Pancreas (tissue), 10 donors: ENCODE results near the gene MBD3L4. TPM values are rescaled to one million over a fixed set of nuclear protein-coding genes. Genes with fewer than 3 reads are reported as not detected.
"Not testable (repeated sequence)": the region's sequence is repeated elsewhere in the genome, so short reads cannot be mapped to it uniquely, and the experiment has no call there.

Experiments used
- ATAC-seq, 4 donors: fragments of 200-7000 bp; cut with Tn5 transposase; one replicate each; pipeline versions ENCODE4 v1.8.0 to v1.9.1; 2020; ENCODE audit warnings: mild to moderate bottlenecking in 4 of 4, moderate library complexity in 4 of 4
- DNase-seq, 6 donors: peaks; one replicate each; pipeline ENCODE4 v3.0.0-alpha.2; 2020
- FAIRE-seq: peaks from 2 replicates; lab custom pipeline; 2012; peaks lifted over from hg19 to GRCh38; lab: Jason Lieb, UNC
- H3K27ac ChIP-seq, 4 donors: fragments of 200-600 bp; sonication (generic); 1 replicate in 3 of 4; 2 replicates in 1 of 4; pipeline versions ENCODE4 v1.5.0 to v1.8.0; 2020
- H3K27me3 ChIP-seq, 4 donors: fragments of 200-600 bp; one replicate each; pipeline ENCODE4 v1.8.0; 2021
- H3K36me3 ChIP-seq, 3 donors: fragments of 200-600 bp; sonication (generic) in 1 of 3; one replicate each; pipeline versions ENCODE4 v1.5.0 to v1.8.0; 2020 to 2021
- H3K4me1 ChIP-seq, 3 donors: fragments of 200-600 bp; one replicate each; pipeline ENCODE4 v1.8.0; 2021
- H3K4me3 ChIP-seq, 4 donors: fragments of 200-600 bp; sonication (generic) in 2 of 4; one replicate each; pipeline versions ENCODE4 v1.5.0 to v1.8.0; 2020 to 2021
- H3K9me3 ChIP-seq, 4 donors: fragments of 200-600 bp; one replicate each; pipeline ENCODE4 v1.8.0; 2021
- WGBS, 2 donors: extraction: QIAGEN DNeasy Blood & Tissue Kit; methylation state at CpG; one replicate each; pipeline ENCODE4 v1.1.7; 2013; 5-methylcytosine and 5-hydroxymethylcytosine counted together
- intact Hi-C, 3 donors: fragments of 100-400 bp; cut with DNase I; formaldehyde crosslinking; loops; one replicate each; pipeline versions ENCODE4 v1.11.1 to v1.14.2; 2022
- polyA plus RNA-seq, 2 donors: library from polyadenylated mRNA; stranded (reverse); fragments of 200-250 nt; gene quantifications; one replicate each; pipeline ENCODE4 v1.2.3, GENCODE V29; 2013
- total RNA-seq, 6 donors: library from RNA; stranded (reverse); fragmentation: NEBNext Ultra II Directional in 4 of 6; extraction: Animal tissue kit (Norgen Biotek cat#: 25700) in 4 of 6; gene quantifications; one replicate each; pipeline versions ENCODE4 v1.2.1 to v1.2.4, GENCODE V29; 2021 to 2023
- donor health status: healthy with polysubstance abuse.
- donor health status: DM: no; HTN: no; CAD: no; lungs with moderate emphysema.
- donor health status: DM: no; HTN: no; CAD: no.
- donor health status: control.
- donor health status: control.
- donor health status: Bipolar disorder and iron deficiency.
- donor health status: DM: yes; HTN: yes; CAD: no.
- donor health status: DM: no; HTN: no; CAD: no.
- donor health status: DM: no; HTN: no; CAD: no.
- donor health status: DM: yes; HTN: yes; CAD: no.

The MBD3L4 gene
- total and polyA plus RNA-seq, 8 donors: not detected

DNA sequence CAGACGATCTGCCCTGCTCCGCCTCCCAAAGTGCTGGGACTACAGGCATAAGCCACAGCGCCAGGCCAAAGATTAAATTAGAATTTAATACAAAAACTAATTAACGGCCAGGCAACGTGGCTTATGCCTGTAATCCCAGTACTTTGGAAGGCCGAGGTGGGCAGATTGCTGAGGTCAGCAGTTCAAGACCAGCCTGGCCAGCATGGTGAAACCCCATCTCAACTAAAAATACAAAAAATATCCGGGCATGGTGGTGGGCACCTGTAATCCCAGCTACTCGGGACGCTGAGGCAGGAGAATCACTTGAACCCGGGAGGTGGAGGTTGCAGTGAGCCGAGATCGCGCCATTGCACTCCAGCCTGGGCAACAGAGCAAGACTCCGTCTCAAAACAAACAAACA lies 15.7 kb upstream of the MBD3L4 start:
- H3K4me1 ChIP-seq, DNase-seq, intact Hi-C loops, H3K4me3 ChIP-seq, H3K9me3 ChIP-seq, H3K27ac ChIP-seq, H3K27me3 ChIP-seq, ATAC-seq, FAIRE-seq, H3K36me3 ChIP-seq: not testable (repeated sequence)
- WGBS, 2 donors: 80 to 86% methylated on average over 12 of the region's 14 CpGs

DNA sequence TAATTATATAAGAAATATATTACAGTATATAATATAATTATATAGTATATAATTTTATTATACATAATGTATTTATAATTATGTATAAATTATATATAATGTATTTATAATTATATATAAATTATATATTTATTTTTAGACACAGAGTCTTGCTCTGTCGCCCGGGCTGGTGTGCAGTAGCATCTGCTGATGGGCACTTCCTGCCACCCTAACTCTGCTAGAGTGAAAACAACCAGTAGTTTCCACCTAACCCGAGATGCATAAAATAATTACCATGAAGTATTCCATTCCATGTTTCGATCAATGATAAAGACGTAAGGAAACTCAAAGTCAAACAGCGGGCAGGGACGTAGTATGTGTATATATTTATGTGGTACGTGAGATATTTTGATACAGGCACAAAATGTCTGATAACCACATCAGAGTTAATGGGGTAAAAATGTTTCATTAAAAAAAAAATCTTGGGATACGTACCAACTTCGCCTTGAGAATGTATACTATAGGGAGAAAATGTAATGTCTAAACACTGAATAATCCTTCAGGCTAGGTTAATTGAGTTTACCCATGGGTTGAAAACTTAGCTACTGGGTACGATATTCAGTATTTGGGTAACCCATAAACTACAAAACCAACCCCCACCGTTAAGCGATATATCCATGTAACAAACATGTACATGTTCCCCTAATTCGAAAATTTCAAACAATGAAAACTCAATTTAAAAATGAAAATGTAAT lies 14.8 kb upstream of the MBD3L4 start:
- ATAC-seq, H3K27me3 ChIP-seq, H3K36me3 ChIP-seq, H3K27ac ChIP-seq, H3K4me1 ChIP-seq, H3K4me3 ChIP-seq, H3K9me3 ChIP-seq, intact Hi-C loops, DNase-seq: not testable (repeated sequence)
- peak; percentile 41 for FAIRE-seq
- WGBS, 2 donors: 90 to 98% methylated on average over 8 to 12 of the region's 14 CpGs

DNA sequence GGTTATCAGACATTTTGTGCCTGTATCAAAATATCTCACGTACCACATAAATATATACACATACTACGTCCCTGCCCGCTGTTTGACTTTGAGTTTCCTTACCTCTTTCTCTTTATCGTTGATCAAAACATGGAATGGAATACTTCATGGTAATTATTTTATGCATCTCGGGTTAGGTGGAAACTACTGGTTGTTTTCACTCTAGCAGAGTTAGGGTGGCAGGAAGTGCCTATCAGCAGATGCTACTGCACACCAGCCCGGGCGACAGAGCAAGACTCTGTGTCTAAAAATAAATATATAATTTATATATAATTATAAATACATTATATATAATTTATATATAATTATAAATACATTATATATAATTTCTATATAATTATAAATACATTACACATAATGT lies 12.9 kb upstream of the MBD3L4 start:
- DNase-seq, FAIRE-seq, H3K27me3 ChIP-seq, H3K9me3 ChIP-seq, H3K27ac ChIP-seq, ATAC-seq, H3K4me3 ChIP-seq, H3K4me1 ChIP-seq, H3K36me3 ChIP-seq, intact Hi-C loops: not testable (repeated sequence)
- 87 to 89% methylated on average over 7 of the region's 7 CpGs for WGBS, 2 donors

DNA sequence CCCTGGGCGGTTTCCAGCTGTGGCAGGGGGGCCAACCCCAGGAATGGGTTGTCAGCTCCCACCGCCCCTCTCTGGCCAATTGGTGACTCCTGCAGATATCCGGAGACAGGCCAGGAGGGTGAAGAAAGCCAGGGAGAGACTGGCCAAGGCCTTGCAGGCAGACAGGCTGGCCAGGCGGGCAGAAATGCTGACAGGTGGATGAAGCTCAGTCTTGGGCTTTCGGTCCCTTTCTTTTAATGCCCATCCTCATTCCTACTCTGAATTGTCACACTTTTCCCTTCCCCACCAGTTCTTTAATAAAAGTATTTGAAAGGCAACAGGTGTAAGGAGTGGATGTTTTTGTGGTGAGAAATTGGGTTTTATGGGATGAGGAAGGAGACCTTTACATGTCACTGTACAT lies 11.4 kb upstream of the MBD3L4 start:
- H3K27ac ChIP-seq, H3K9me3 ChIP-seq, DNase-seq, H3K4me1 ChIP-seq, H3K27me3 ChIP-seq, intact Hi-C loops, FAIRE-seq, ATAC-seq, H3K36me3 ChIP-seq, H3K4me3 ChIP-seq: not testable (repeated sequence)
- WGBS, 2 donors: 77 to 93% methylated on average over 2 of the region's 5 CpGs

DNA sequence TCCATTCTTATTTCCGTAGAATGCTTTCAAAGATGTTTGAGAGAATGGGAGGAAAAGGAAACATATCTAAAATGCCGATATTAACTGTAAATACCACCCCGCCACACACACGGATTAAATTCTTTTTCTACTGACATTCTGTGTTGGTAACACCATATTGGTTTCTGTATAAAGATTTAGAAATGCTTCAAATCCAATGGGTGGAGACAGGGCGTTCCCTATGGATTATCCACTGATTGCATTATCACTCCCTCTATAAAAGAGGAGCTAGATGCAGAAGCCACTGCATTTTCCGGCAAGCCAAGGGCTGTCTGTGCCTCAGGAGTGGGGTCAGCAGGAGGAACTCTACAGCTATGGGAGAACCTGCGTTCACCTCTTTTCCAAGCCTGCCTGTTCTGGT lies 9.0 kb upstream of the MBD3L4 start, which contains the start of gene MBD3L2:
TSS of gene MBD3L2 (plus strand) at position 301 of the 400 bp plus-strand sequence. CDS start at position 354, 53 bp downstream.
- H3K9me3 ChIP-seq, H3K27ac ChIP-seq, FAIRE-seq, ATAC-seq, H3K4me3 ChIP-seq, H3K27me3 ChIP-seq, intact Hi-C loops, H3K36me3 ChIP-seq, DNase-seq, H3K4me1 ChIP-seq: not testable (repeated sequence)
- no CpG with 5 or more reads among the region's 7 CpGs for WGBS, 2 donors

DNA sequence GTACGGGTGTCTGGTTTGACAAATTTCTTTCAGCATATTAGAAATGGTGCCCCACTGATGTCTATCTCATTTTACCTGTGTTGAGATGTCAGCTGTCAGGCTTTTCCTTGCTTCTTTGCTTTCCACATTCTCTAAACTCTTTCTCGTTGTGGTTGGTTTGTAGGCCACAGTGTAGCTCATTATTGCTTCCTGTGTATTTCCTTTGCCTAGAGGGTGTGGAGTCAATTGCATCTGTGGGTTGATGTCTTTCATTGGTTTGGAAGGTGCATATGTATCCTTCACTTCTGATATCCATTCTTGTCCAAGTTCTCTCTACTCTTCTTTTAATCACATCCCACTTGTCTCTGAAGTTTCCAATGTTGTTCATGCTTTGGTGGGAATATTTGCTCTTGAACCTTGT lies 1.6 kb upstream of the MBD3L4 start:
- H3K4me1 ChIP-seq, intact Hi-C loops, ATAC-seq, H3K9me3 ChIP-seq, H3K4me3 ChIP-seq, H3K27me3 ChIP-seq, H3K27ac ChIP-seq, FAIRE-seq, DNase-seq, H3K36me3 ChIP-seq: not testable (repeated sequence)
- no CpG with 5 or more reads among the region's 2 CpGs for WGBS, 2 donors

DNA sequence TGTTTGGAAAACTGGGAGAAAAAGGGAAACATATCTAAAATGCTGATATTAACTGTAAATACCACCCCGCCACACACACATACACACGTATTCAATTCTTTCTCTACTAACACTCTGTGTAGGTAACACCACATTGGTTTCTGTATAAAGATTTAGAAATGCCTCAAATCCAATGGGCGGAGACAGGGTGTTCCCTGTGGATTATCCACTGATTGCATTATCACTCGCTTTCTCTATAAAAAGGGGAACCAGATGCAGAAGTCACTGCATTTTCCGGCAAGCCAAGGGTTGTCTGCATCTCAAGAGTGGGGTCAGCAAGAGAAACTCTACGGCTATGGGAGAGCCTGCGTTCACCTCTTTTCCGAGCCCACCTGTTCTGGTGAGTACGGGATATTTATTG lies 9.7 kb downstream of the MBD3L4 start, which contains the start of gene MBD3L5:
TSS of gene MBD3L5 (plus strand) at position 301 of the 400 bp plus-strand sequence. CDS start at position 335, 34 bp downstream.
- DNase-seq, ATAC-seq, H3K9me3 ChIP-seq, H3K27ac ChIP-seq, H3K27me3 ChIP-seq, H3K4me1 ChIP-seq, intact Hi-C loops, H3K36me3 ChIP-seq, H3K4me3 ChIP-seq, FAIRE-seq: not testable (repeated sequence)
- no CpG with 5 or more reads among the region's 9 CpGs for WGBS, 2 donors

DNA sequence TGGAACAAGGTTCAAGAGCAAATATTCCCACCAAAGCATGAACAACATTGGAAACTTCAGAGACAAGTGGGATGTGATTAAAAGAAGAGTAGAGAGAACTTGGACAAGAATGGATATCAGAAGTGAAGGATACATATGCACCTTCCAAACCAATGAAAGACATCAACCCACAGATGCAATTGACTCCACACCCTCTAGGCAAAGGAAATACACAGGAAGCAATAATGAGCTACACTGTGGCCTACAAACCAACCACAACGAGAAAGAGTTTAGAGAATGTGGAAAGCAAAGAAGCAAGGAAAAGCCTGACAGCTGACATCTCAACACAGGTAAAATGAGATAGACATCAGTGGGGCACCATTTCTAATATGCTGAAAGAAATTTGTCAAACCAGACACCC lies 11.2 kb downstream of the MBD3L4 start:
- DNase-seq, FAIRE-seq, H3K9me3 ChIP-seq, intact Hi-C loops, H3K36me3 ChIP-seq, H3K4me1 ChIP-seq, H3K27me3 ChIP-seq, H3K27ac ChIP-seq, ATAC-seq, H3K4me3 ChIP-seq: not testable (repeated sequence)
- WGBS, 2 donors: no CpG with 5 or more reads among the region's 1 CpG

DNA sequence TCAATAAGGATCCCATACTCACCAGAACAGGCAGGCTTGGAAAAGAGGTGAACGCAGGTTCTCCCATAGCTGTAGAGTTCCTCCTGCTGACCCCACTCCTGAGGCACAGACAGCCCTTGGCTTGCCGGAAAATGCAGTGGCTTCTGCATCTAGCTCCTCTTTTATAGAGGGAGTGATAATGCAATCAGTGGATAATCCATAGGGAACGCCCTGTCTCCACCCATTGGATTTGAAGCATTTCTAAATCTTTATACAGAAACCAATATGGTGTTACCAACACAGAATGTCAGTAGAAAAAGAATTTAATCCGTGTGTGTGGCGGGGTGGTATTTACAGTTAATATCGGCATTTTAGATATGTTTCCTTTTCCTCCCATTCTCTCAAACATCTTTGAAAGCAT lies 18.6 kb downstream of the MBD3L4 start, which contains the start of gene MBD3L2B:
TSS of gene MBD3L2B (minus strand) at position 101 of the 400 bp plus-strand sequence. CDS start at position 67, 34 bp downstream.
- no CpG with 5 or more reads among the region's 6 CpGs for WGBS, 2 donors
- H3K9me3 ChIP-seq, ATAC-seq, H3K36me3 ChIP-seq, H3K4me3 ChIP-seq, DNase-seq, intact Hi-C loops, H3K27me3 ChIP-seq, H3K27ac ChIP-seq, FAIRE-seq, H3K4me1 ChIP-seq: not testable (repeated sequence)
